NCI-H1048 (cell line): ENCODE measurements around the gene CSF2.

Experiments used
- DNase-seq: peaks from one replicate; lab custom pipeline; 2025; lab: John Stamatoyannopoulos, UW

Gene CSF2

GRCh38 chr5:132054697-132055440 lies 18.7 kb upstream of the CSF2 start:
- no peak for DNase-seq

GRCh38 chr5:132055441-132055807 lies 18.2 kb upstream of the CSF2 start:
- no peak for DNase-seq

GRCh38 chr5:132055808-132056609 lies 17.6 kb upstream of the CSF2 start:
- DNase-seq, result no peak

GRCh38 chr5:132056610-132057497 lies 16.7 kb upstream of the CSF2 start:
- DNase-seq, result no peak

- DNase-seq, result no peak
These were observed 15.9 kb upstream of the CSF2 start for GRCh38 chr5:132057498-132058255.

GRCh38 chr5:132058646-132059042 lies 14.9 kb upstream of the CSF2 start:
- no peak for DNase-seq

GRCh38 chr5:132059043-132059695 lies 14.4 kb upstream of the CSF2 start:
- DNase-seq, result no peak

- DNase-seq, result no peak
These were observed 13.7 kb upstream of the CSF2 start for GRCh38 chr5:132059696-132060500.

- DNase-seq, result no peak
These were observed 13.0 kb upstream of the CSF2 start, which contains the start of gene IL3 for GRCh38 chr5:132060501-132061161. Gene IL3, plus strand, starts transcription at chr5:132060655. Its CDS starts 52 bp downstream, at chr5:132060707.

- no peak for DNase-seq
These were observed 10.3 kb upstream of the CSF2 start for GRCh38 chr5:132063090-132063911.

- DNase-seq, result no peak
These were observed 9.4 kb upstream of the CSF2 start for GRCh38 chr5:132064140-132064539.

GRCh38 chr5:132064738-132065331 lies 8.8 kb upstream of the CSF2 start:
- no peak for DNase-seq

GRCh38 chr5:132065351-132065937 lies 8.1 kb upstream of the CSF2 start:
- DNase-seq, result no peak

GRCh38 chr5:132065951-132066701 lies 7.5 kb upstream of the CSF2 start:
- no peak for DNase-seq

GRCh38 chr5:132066871-132067270 lies 6.7 kb upstream of the CSF2 start:
- DNase-seq, result no peak

GRCh38 chr5:132067451-132067850 lies 6.1 kb upstream of the CSF2 start:
- DNase-seq, result no peak
